ENCODE data around the gene OR10Z1. TPM values are rescaled to one million over a fixed set of nuclear protein-coding genes. Genes with fewer than 3 reads are reported as not detected.

The OR10Z1 gene
- total RNA-seq: not detected in 2 replicates
- long read RNA-seq: 0 reads

- no peaks in the 10 kb centered on the region for H3K9me3 Mint-ChIP-seq (ENCODE audit: unreplicated experiment)
- no peak for DNase-seq (ENCODE audit: extremely low spot score, unreplicated experiment)
- H3K27ac Mint-ChIP-seq (ENCODE audit: unreplicated experiment): no peak within 1 kb of the TSS
- TF ChIP-seq CTCF (IDR thresholded peaks at IDR 0.05): no peak
- H3K27me3 Mint-ChIP-seq (ENCODE audit: unreplicated experiment): no peaks in the 10 kb centered on the region
- H3K36me3 Mint-ChIP-seq (ENCODE audit: unreplicated experiment): no peaks in the 10 kb centered on the region
- no peak within 1 kb of the TSS for H3K4me3 Mint-ChIP-seq (ENCODE audit: unreplicated experiment)
- H3K4me1 Mint-ChIP-seq (ENCODE audit: unreplicated experiment): no peaks in the 10 kb centered on the region
These were observed at the start of gene OR10Z1 for GRCh38 chr1:158604968-158605367. TSS of gene OR10Z1 (plus strand) at chr1:158605268. CDS start at chr1:158606439, 1,171 bp downstream.

GRCh38 chr1:158559696-158560095 is 45.4 kb upstream of the OR10Z1 start:
- H3K36me3 Mint-ChIP-seq (ENCODE audit: unreplicated experiment): no peaks in the 10 kb centered on the region

GRCh38 chr1:158563853-158564252 is 41.2 kb upstream of the OR10Z1 start:
- Mint-ChIP-seq H3K27me3 (ENCODE audit: unreplicated experiment) (no peaks in the 10 kb centered on the region), H3K4me3 (ENCODE audit: unreplicated experiment) (no peak overlapping the region), H3K9me3 (ENCODE audit: unreplicated experiment) (no peaks in the 10 kb centered on the region), H3K4me1 (ENCODE audit: unreplicated experiment) (no peaks in the 10 kb centered on the region), H3K27ac (ENCODE audit: unreplicated experiment) (no peak overlapping the region), H3K36me3 (ENCODE audit: unreplicated experiment) (no peaks in the 10 kb centered on the region)
- no peak for TF ChIP-seq CTCF (IDR thresholded peaks at IDR 0.05)
- no peak for DNase-seq (ENCODE audit: extremely low spot score, unreplicated experiment)

More at GRCh38 chr1:158559696-158560095, 45.4 kb upstream of the OR10Z1 start:
- TF ChIP-seq CTCF (IDR thresholded peaks at IDR 0.05): no peak
- DNase-seq (ENCODE audit: extremely low spot score, unreplicated experiment): no peak
- Mint-ChIP-seq H3K4me3 (ENCODE audit: unreplicated experiment) (no peak overlapping the region), H3K9me3 (ENCODE audit: unreplicated experiment) (no peaks in the 10 kb centered on the region), H3K27me3 (ENCODE audit: unreplicated experiment) (no peaks in the 10 kb centered on the region), H3K4me1 (ENCODE audit: unreplicated experiment) (no peaks in the 10 kb centered on the region), H3K27ac (ENCODE audit: unreplicated experiment) (no peak overlapping the region)

GRCh38 chr1:158564608-158565007 is 40.5 kb upstream of the OR10Z1 start:
- no peak overlapping the region for H3K4me3 Mint-ChIP-seq (ENCODE audit: unreplicated experiment)

GRCh38 chr1:158570480-158570879 is 34.6 kb upstream of the OR10Z1 start, which contains the start of gene OR6P1:
TSS of gene OR6P1 (minus strand) at chr1:158570580. CDS start at chr1:158563604, 6,976 bp downstream.
- Mint-ChIP-seq H3K27ac (ENCODE audit: unreplicated experiment) (no peak within 1 kb of the TSS), H3K4me1 (ENCODE audit: unreplicated experiment) (no peaks in the 10 kb centered on the region), H3K4me3 (ENCODE audit: unreplicated experiment) (no peak within 1 kb of the TSS), H3K9me3 (ENCODE audit: unreplicated experiment) (no peaks in the 10 kb centered on the region), H3K36me3 (ENCODE audit: unreplicated experiment) (no peaks in the 10 kb centered on the region), H3K27me3 (ENCODE audit: unreplicated experiment) (no peaks in the 10 kb centered on the region)
- DNase-seq (ENCODE audit: extremely low spot score, unreplicated experiment): no peak
- no peak for TF ChIP-seq CTCF (IDR thresholded peaks at IDR 0.05)

More at GRCh38 chr1:158564608-158565007, 40.5 kb upstream of the OR10Z1 start:
- H3K36me3 Mint-ChIP-seq (ENCODE audit: unreplicated experiment): no peaks in the 10 kb centered on the region
- DNase-seq (ENCODE audit: extremely low spot score, unreplicated experiment): no peak
- H3K4me1 Mint-ChIP-seq (ENCODE audit: unreplicated experiment): no peaks in the 10 kb centered on the region
- no peaks in the 10 kb centered on the region for H3K27me3 Mint-ChIP-seq (ENCODE audit: unreplicated experiment)
- no peaks in the 10 kb centered on the region for H3K9me3 Mint-ChIP-seq (ENCODE audit: unreplicated experiment)
- no peak for TF ChIP-seq CTCF (IDR thresholded peaks at IDR 0.05)
- no peak overlapping the region for H3K27ac Mint-ChIP-seq (ENCODE audit: unreplicated experiment)
